T-helper 2 cell (primary cell): ENCODE measurements around the gene C2orf72.
"Not testable (repeated sequence)": the region's sequence is repeated elsewhere in the genome, so short reads cannot be mapped to it uniquely, and the experiment has no call there.

Source experiments
- DNase-seq, 5 experiments: peaks; one replicate each; pipeline versions ENCODE4 v3.0.0 to v3.0.0-alpha.2; 2012 to 2022
- total RNA-seq, 2 donors: gene quantifications; one replicate each; lab custom pipeline; 2026; lab: John Stamatoyannopoulos, UW

The C2orf72 gene
- total RNA-seq = 0 to 0.40 reads per million in 2 donors

- DNase-seq = peak in 1 of 5 experiments; percentile 18
Observed at GRCh38 chr2:231037202-231037730, at the start of gene C2orf72. TSS of gene C2orf72 (plus strand) at chr2:231037523. CDS start at chr2:231037566, 43 bp downstream.

GRCh38 chr2:230989731-230990130, 47.6 kb upstream of the C2orf72 start:
- no peak for DNase-seq

- no peak for DNase-seq
Observed at GRCh38 chr2:230990131-230990898, 47.0 kb upstream of the C2orf72 start.

- DNase-seq = no peak
Observed at GRCh38 chr2:230990899-230991150, 46.5 kb upstream of the C2orf72 start.

GRCh38 chr2:230991598-230991997, 45.7 kb upstream of the C2orf72 start:
- no peak for DNase-seq

GRCh38 chr2:230995821-230996220, 41.5 kb upstream of the C2orf72 start, which contains the start of gene SPATA3:
TSS of gene SPATA3 (plus strand) at chr2:230996121. CDS start at chr2:230996234, 113 bp downstream.
- DNase-seq = no peak

GRCh38 chr2:230996661-230997060, 40.7 kb upstream of the C2orf72 start:
- no peak for DNase-seq

- no peak for DNase-seq
Observed at GRCh38 chr2:230998882-230999281, 38.4 kb upstream of the C2orf72 start.

GRCh38 chr2:230999477-230999876, 37.8 kb upstream of the C2orf72 start:
- no peak for DNase-seq

- DNase-seq = no peak
Observed at GRCh38 chr2:231000211-231000904, 37.0 kb upstream of the C2orf72 start.

- DNase-seq = no peak
Observed at GRCh38 chr2:231001036-231001435, 36.3 kb upstream of the C2orf72 start.

- DNase-seq = no peak
Observed at GRCh38 chr2:231001921-231002320, 35.4 kb upstream of the C2orf72 start.

GRCh38 chr2:231002641-231003040, 34.7 kb upstream of the C2orf72 start:
- DNase-seq = no peak

- no peak for DNase-seq
Observed at GRCh38 chr2:231003186-231003585, 34.1 kb upstream of the C2orf72 start.

GRCh38 chr2:231004930-231005329, 32.4 kb upstream of the C2orf72 start:
- DNase-seq = not testable (repeated sequence)

GRCh38 chr2:231007286-231008098, 29.8 kb upstream of the C2orf72 start:
- DNase-seq = no peak

GRCh38 chr2:231008131-231008530, 29.2 kb upstream of the C2orf72 start:
- DNase-seq = no peak

- DNase-seq = no peak
Observed at GRCh38 chr2:231009236-231009919, 27.9 kb upstream of the C2orf72 start.

GRCh38 chr2:231010201-231010730, 27.1 kb upstream of the C2orf72 start:
- DNase-seq = no peak

- no peak for DNase-seq
Observed at GRCh38 chr2:231011526-231011925, 25.8 kb upstream of the C2orf72 start.

GRCh38 chr2:231012463-231012862, 24.9 kb upstream of the C2orf72 start:
- DNase-seq = no peak

GRCh38 chr2:231013820-231014219, 23.5 kb upstream of the C2orf72 start:
- no peak for DNase-seq
